Mucosa of rectum (tissue), 2 donors: Measurements from ENCODE around the gene ACSL1.
A peak's percentile ranks its signal among the peaks of the same experiment; 100 is the strongest.
"Not testable (repeated sequence)": the region's sequence is repeated elsewhere in the genome, so short reads cannot be mapped to it uniquely, and the experiment has no call there.

Source experiments
- H3K27ac ChIP-seq, 2 donors: one replicate each; pipeline ENCODE4 v1.7.0; 2013; ENCODE audit warnings: inconsistent platforms in 2 of 2, low read depth in 2 of 2, low read length in 2 of 2
- H3K27me3 ChIP-seq, 2 donors: one replicate each; pipeline ENCODE4 v1.7.0; 2013; ENCODE audit warnings: low read length in 2 of 2; ENCODE audit not compliant: control insufficient read depth in 2 of 2, insufficient read depth in 2 of 2
- H3K36me3 ChIP-seq, 2 donors: one replicate each; pipeline ENCODE4 v1.7.0; 2013; ENCODE audit warnings: low read length in 2 of 2; ENCODE audit not compliant: control insufficient read depth in 2 of 2, insufficient read depth in 2 of 2
- H3K4me1 ChIP-seq, 2 donors: one replicate each; pipeline ENCODE4 v1.7.0; 2013; ENCODE audit warnings: low read length in 2 of 2, mild to moderate bottlenecking in 1 of 2; ENCODE audit not compliant: control insufficient read depth in 2 of 2, insufficient read depth in 2 of 2
- H3K4me3 ChIP-seq, 2 donors: one replicate each; pipeline ENCODE4 v1.7.0; 2013; ENCODE audit warnings: low read length in 2 of 2
- H3K9ac ChIP-seq, 2 donors: one replicate each; pipeline ENCODE4 v1.7.0; 2013; ENCODE audit warnings: low read length in 2 of 2, low read depth in 1 of 2, mild to moderate bottlenecking in 1 of 2
- H3K9me3 ChIP-seq, 2 donors: one replicate each; pipeline ENCODE4 v1.7.0; 2013; ENCODE audit warnings: low read length in 2 of 2; ENCODE audit not compliant: control insufficient read depth in 2 of 2
- donor health status: healthy.
- donor health status: Normal muscosa, but diverticular disease.

Gene ACSL1

GRCh38 chr4:184844742-184845141 is 19.0 kb upstream of the ACSL1 start:
- H3K9ac ChIP-seq: no peak overlapping the region
- H3K27me3 ChIP-seq: peaks cover 0 to 3% of the 10 kb centered on the region in 2 donors
- H3K36me3 ChIP-seq: no peaks in the 10 kb centered on the region
- H3K4me3 ChIP-seq: no peak overlapping the region
- H3K27ac ChIP-seq: no peak overlapping the region
- no peaks in the 10 kb centered on the region for H3K9me3 ChIP-seq
- no peaks in the 10 kb centered on the region for H3K4me1 ChIP-seq

GRCh38 chr4:184843984-184844554 is 18.3 kb upstream of the ACSL1 start:
- H3K9me3 ChIP-seq: no peaks in the 10 kb centered on the region
- no peaks in the 10 kb centered on the region for H3K36me3 ChIP-seq
- peaks cover 0 to 3% of the 10 kb centered on the region in 2 donors for H3K27me3 ChIP-seq
- no peak overlapping the region for H3K9ac ChIP-seq
- no peaks in the 10 kb centered on the region for H3K4me1 ChIP-seq
- no peak overlapping the region for H3K27ac ChIP-seq
- H3K4me3 ChIP-seq: no peak overlapping the region

- not testable (repeated sequence) for H3K4me3 ChIP-seq, H3K9me3 ChIP-seq, H3K27me3 ChIP-seq, H3K4me1 ChIP-seq, H3K9ac ChIP-seq, H3K27ac ChIP-seq, H3K36me3 ChIP-seq
Measured at GRCh38 chr4:184839075-184839399, 13.3 kb upstream of the ACSL1 start.

GRCh38 chr4:184838249-184839074 is 12.7 kb upstream of the ACSL1 start:
- Histone ChIP-seq H3K4me3 (no peak overlapping the region), H3K9ac (no peak overlapping the region), H3K27me3 (peaks cover 0 to 5% of the 10 kb centered on the region in 2 donors), H3K4me1 (no peaks in the 10 kb centered on the region), H3K9me3 (no peaks in the 10 kb centered on the region), H3K27ac (no peak overlapping the region), H3K36me3 (no peaks in the 10 kb centered on the region)

GRCh38 chr4:184836613-184837012 is 10.8 kb upstream of the ACSL1 start:
- H3K27me3 ChIP-seq: peaks cover 2 to 5% of the 10 kb centered on the region in 2 donors
- no peak overlapping the region for H3K9ac ChIP-seq
- no peaks in the 10 kb centered on the region for H3K36me3 ChIP-seq
- H3K9me3 ChIP-seq: no peaks in the 10 kb centered on the region
- no peaks in the 10 kb centered on the region for H3K4me1 ChIP-seq
- H3K27ac ChIP-seq: no peak overlapping the region
- no peak overlapping the region for H3K4me3 ChIP-seq

- Histone ChIP-seq H3K27ac (no peak overlapping the region), H3K9ac (no peak overlapping the region), H3K4me3 (no peak overlapping the region), H3K4me1 (no peaks in the 10 kb centered on the region), H3K36me3 (no peaks in the 10 kb centered on the region), H3K27me3 (peaks cover 0 to 2% of the 10 kb centered on the region in 2 donors), H3K9me3 (no peaks in the 10 kb centered on the region)
Measured at GRCh38 chr4:184833046-184833838, 7.5 kb upstream of the ACSL1 start.

- Histone ChIP-seq H3K4me1 (peaks cover 4 to 5% of the 10 kb centered on the region in 2 donors), H3K36me3 (no peaks in the 10 kb centered on the region), H3K27ac (no peak overlapping the region), H3K27me3 (peaks cover 0 to 5% of the 10 kb centered on the region in 2 donors), H3K9me3 (no peaks in the 10 kb centered on the region), H3K9ac (no peak overlapping the region), H3K4me3 (no peak overlapping the region)
Measured at GRCh38 chr4:184831153-184831552, 5.4 kb upstream of the ACSL1 start.

- Histone ChIP-seq H3K4me1 (peaks cover 8 to 13% of the 10 kb centered on the region in 2 donors), H3K9me3 (no peaks in the 10 kb centered on the region), H3K36me3 (no peaks in the 10 kb centered on the region), H3K4me3 (peak overlapping the region; percentile 73), H3K9ac (peak overlapping the region in 1 of 2 donors; percentile 73), H3K27ac (peak overlapping the region; percentile 13 to 38), H3K27me3 (peaks cover 0 to 3% of the 10 kb centered on the region in 2 donors)
Measured at GRCh38 chr4:184826691-184827270, 1.0 kb upstream of the ACSL1 start.

- Histone ChIP-seq H3K4me1 (peaks cover 8 to 13% of the 10 kb centered on the region in 2 donors), H3K27ac (peak overlapping the region in 1 of 2 donors; percentile 38), H3K9me3 (no peaks in the 10 kb centered on the region), H3K9ac (peak overlapping the region in 1 of 2 donors; percentile 63), H3K36me3 (no peaks in the 10 kb centered on the region), H3K27me3 (peaks cover 0 to 3% of the 10 kb centered on the region in 2 donors), H3K4me3 (peak overlapping the region; percentile 40 to 70)
Measured at GRCh38 chr4:184825141-184825895, 450 bp downstream of the ACSL1 start.
